Mammary epithelial cell (primary cell): ENCODE measurements around the gene FBXO28.

Source experiments
- EZH2 ChIP-seq: IDR thresholded peaks from 2 replicates; pipeline ENCODE4 v1.6.1; 2012; ENCODE audit warnings: low read length, inconsistent platforms, borderline replicate concordance
- TF ChIP-seq, protein P1 (sequence below), 2 donors: IDR thresholded peaks in 1 of 2; conservative IDR thresholded peaks in 1 of 2; 2 replicates each; pipeline ENCODE4 v1.5.1; 2011 to 2012; ENCODE audit warnings: inconsistent platforms in 2 of 2, low read length in 2 of 2, mild to moderate bottlenecking in 2 of 2, control low read depth in 1 of 2, low read depth in 1 of 2; ENCODE audit not compliant: insufficient read depth in 1 of 2; ENCODE audit errors: extremely low read depth in 1 of 2

- TF ChIP-seq, protein P1, sequence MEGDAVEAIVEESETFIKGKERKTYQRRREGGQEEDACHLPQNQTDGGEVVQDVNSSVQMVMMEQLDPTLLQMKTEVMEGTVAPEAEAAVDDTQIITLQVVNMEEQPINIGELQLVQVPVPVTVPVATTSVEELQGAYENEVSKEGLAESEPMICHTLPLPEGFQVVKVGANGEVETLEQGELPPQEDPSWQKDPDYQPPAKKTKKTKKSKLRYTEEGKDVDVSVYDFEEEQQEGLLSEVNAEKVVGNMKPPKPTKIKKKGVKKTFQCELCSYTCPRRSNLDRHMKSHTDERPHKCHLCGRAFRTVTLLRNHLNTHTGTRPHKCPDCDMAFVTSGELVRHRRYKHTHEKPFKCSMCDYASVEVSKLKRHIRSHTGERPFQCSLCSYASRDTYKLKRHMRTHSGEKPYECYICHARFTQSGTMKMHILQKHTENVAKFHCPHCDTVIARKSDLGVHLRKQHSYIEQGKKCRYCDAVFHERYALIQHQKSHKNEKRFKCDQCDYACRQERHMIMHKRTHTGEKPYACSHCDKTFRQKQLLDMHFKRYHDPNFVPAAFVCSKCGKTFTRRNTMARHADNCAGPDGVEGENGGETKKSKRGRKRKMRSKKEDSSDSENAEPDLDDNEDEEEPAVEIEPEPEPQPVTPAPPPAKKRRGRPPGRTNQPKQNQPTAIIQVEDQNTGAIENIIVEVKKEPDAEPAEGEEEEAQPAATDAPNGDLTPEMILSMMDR (conservative IDR thresholded peaks at IDR 0.05 in 1 of 2, IDR thresholded peaks at IDR 0.05 in 1 of 2; ENCODE audit: extremely low read depth in 1 of 2, insufficient read depth in 1 of 2, low read depth in 1 of 2, low read length in 2 of 2), result no peak
- no peak for TF ChIP-seq EZH2
These were observed 18.6 kb upstream of the FBXO28 start for GRCh38 chr1:224095339-224095738.
